A673 (cell line): ENCODE measurements around the gene RPTOR.

ENCODE experiments used
- EZH2 ChIP-seq: fragments of 200-600 bp; sonication (generic); IDR thresholded peaks from 2 replicates; pipeline ENCODE4 v1.6.1; 2017; ENCODE audit warnings: borderline replicate concordance, low read depth, mild to moderate bottlenecking, mixed read lengths, antibody characterized with exemption, low read length; ENCODE audit not compliant: poor library complexity, severe bottlenecking
- TF ChIP-seq, protein P1 (sequence below): fragments of 300-800, 200-600 bp; sonication (generic); conservative IDR thresholded peaks from 2 replicates; pipeline ENCODE4 v1.5.1; 2017; ENCODE audit warnings: low read depth, mild to moderate bottlenecking, antibody characterized with exemption, low read length, moderate library complexity, mixed read lengths

DNA sequence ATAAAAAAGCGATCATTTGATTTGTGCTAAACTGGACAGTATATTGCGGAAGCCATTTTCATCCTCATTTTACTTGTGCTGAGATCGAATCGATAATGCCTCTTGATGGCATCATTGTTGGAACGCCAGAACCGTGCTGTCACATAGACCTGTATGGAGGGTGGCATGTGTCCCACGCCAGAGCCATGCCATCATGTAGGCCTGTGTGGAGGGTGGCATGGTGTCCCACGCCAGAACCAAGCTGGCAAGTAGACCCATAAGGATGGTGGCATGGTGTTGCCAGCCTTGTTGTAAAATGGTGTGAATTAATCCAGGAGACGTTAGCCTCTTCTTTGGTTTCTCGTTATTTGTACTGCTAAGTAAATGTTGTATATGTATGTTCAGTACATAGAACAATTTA, 224.3 kb downstream of the RPTOR start:
- TF ChIP-seq, protein P1, sequence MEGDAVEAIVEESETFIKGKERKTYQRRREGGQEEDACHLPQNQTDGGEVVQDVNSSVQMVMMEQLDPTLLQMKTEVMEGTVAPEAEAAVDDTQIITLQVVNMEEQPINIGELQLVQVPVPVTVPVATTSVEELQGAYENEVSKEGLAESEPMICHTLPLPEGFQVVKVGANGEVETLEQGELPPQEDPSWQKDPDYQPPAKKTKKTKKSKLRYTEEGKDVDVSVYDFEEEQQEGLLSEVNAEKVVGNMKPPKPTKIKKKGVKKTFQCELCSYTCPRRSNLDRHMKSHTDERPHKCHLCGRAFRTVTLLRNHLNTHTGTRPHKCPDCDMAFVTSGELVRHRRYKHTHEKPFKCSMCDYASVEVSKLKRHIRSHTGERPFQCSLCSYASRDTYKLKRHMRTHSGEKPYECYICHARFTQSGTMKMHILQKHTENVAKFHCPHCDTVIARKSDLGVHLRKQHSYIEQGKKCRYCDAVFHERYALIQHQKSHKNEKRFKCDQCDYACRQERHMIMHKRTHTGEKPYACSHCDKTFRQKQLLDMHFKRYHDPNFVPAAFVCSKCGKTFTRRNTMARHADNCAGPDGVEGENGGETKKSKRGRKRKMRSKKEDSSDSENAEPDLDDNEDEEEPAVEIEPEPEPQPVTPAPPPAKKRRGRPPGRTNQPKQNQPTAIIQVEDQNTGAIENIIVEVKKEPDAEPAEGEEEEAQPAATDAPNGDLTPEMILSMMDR, result no peak
- no peak for TF ChIP-seq EZH2
